Spleen (tissue), 11 donors: Measurements from ENCODE around the gene ADAP1. TPM values are rescaled to one million over a fixed set of nuclear protein-coding genes. Genes with fewer than 3 reads are reported as not detected.

Experiments used
- DNase-seq: peaks from one replicate; pipeline ENCODE4 v3.0.0-alpha.2; 2020
- H3K27ac ChIP-seq, 8 donors: fragments of 200-600 bp; sonication (generic) in 7 of 8; 1 replicate in 4 of 8; 2 replicates in 4 of 8; pipeline versions ENCODE4 v1.5.0 to v1.8.0; 2016 to 2021; ENCODE audit warnings: inconsistent platforms in 4 of 8, mild to moderate bottlenecking in 4 of 8, moderate library complexity in 1 of 8
- H3K27me3 ChIP-seq, 7 donors: fragments of 200-600 bp; sonication (generic) in 6 of 7; replicated peaks in 1 of 7; 1 replicate in 4 of 7; 2 replicates in 3 of 7; pipeline versions ENCODE4 v1.5.0 to v1.8.0; 2016 to 2021; ENCODE audit warnings: inconsistent platforms in 3 of 7, mild to moderate bottlenecking in 1 of 7
- H3K36me3 ChIP-seq, 6 donors: fragments of 200-600 bp; sonication (generic) in 5 of 6; 1 replicate in 4 of 6; 2 replicates in 2 of 6; pipeline versions ENCODE4 v1.5.0 to v1.8.0; 2016 to 2021; ENCODE audit warnings: inconsistent platforms in 2 of 6
- H3K4me1 ChIP-seq, 6 donors: fragments of 200-600 bp; sonication (generic) in 5 of 6; 1 replicate in 3 of 6; 2 replicates in 3 of 6; pipeline versions ENCODE4 v1.5.0 to v1.8.0; 2016 to 2021; ENCODE audit warnings: inconsistent platforms in 3 of 6
- H3K4me3 ChIP-seq, 8 donors: fragments of 200-600 bp; sonication (generic) in 7 of 8; 1 replicate in 4 of 8; 2 replicates in 4 of 8; pipeline versions ENCODE4 v1.5.0 to v1.8.0; 2016 to 2021; ENCODE audit warnings: inconsistent platforms in 4 of 8, mild to moderate bottlenecking in 4 of 8, moderate library complexity in 2 of 8
- H3K9me3 ChIP-seq, 8 donors: fragments of 200-600 bp; sonication (generic) in 7 of 8; 1 replicate in 4 of 8; 2 replicates in 4 of 8; pipeline versions ENCODE4 v1.5.0 to v1.8.0; 2016 to 2021; ENCODE audit warnings: inconsistent platforms in 4 of 8
- CTCF ChIP-seq, 11 experiments: fragments of 200-600 bp in 7 of 11; fragments of 450-650 bp in 4 of 11; sonication (generic) in 4 of 11; IDR thresholded peaks in 8 of 11; conservative IDR thresholded peaks in 3 of 11; 1 replicate in 7 of 11; 2 replicates in 4 of 11; pipeline versions ENCODE4 v1.4.0 to v1.8.0; 2016 to 2021; ENCODE audit warnings: antibody characterized with exemption in 11 of 11, inconsistent platforms in 4 of 11, mild to moderate bottlenecking in 1 of 11
- POLR2A ChIP-seq, 3 donors: fragments of 450-650 bp; IDR thresholded peaks; one replicate each; pipeline ENCODE4 v1.5.1; 2017; ENCODE audit warnings: antibody characterized with exemption in 3 of 3, mild to moderate bottlenecking in 1 of 3
- POLR2AphosphoS5 ChIP-seq, 3 donors: sonication (generic); formaldehyde crosslinking; IDR thresholded peaks; one replicate each; pipeline ENCODE4 v1.5.1; 2017; ENCODE audit warnings: antibody characterized with exemption in 3 of 3
- WGBS, 5 donors: extraction: QIAGEN DNeasy Blood & Tissue Kit in 3 of 5; methylation state at CpG; one replicate each; pipeline versions ENCODE4 v1.1.5 to v1.1.7; 2013 to 2018; 5-methylcytosine and 5-hydroxymethylcytosine counted together
- intact Hi-C: fragments of 100-400 bp; cut with DNase I; formaldehyde crosslinking; loops from one replicate; pipeline ENCODE4 v1.15.0; 2023; ENCODE audit warnings: low total_unique reads
- polyA plus RNA-seq, 3 donors: library from polyadenylated mRNA; stranded (reverse); fragments of 200-250 nt; gene quantifications; one replicate each; pipeline ENCODE4 v1.2.1, GENCODE V29; 2013
- total RNA-seq, 7 donors: library from RNA; depleted of rRNA in 3 of 7; stranded (reverse); fragments of >200 nt in 3 of 7; fragmentation: NEBNext Ultra II Directional in 4 of 7; extraction: Animal tissue kit (Norgen Biotek cat#: 25700) in 4 of 7; gene quantifications; one replicate each; pipeline versions ENCODE4 v1.1.0 to v1.2.1, GENCODE V29; 2016 to 2021
- donor health status: healthy with polysubstance abuse.
- donor health status: DM: no; HTN: no; CAD: no; lungs with moderate emphysema.
- donor health status: DM: no; HTN: no; CAD: no.
- donor health status: Bipolar disorder and iron deficiency.
- donor health status: healthy.
- donor health status: DM: no; HTN: no; CAD: no.
- donor health status: DM: yes; HTN: yes; CAD: no.

Gene ADAP1
- total and polyA plus RNA-seq, 10 donors, result 8.7 to 38.6 (median 22.7) TPM

GRCh38 chr7:983616-984071 is 29.2 kb upstream of the ADAP1 start:
- intact Hi-C loops, result no loop called here
- no peak for TF ChIP-seq POLR2AphosphoS5 (IDR thresholded peaks at IDR 0.05)
- TF ChIP-seq POLR2A (IDR thresholded peaks at IDR 0.05), result no peak
- TF ChIP-seq CTCF (IDR thresholded peaks at IDR 0.05 in 8 of 11, conservative IDR thresholded peaks at IDR 0.05 in 3 of 11), result no peak
- 87 to 95% (median 91%) methylated on average over 4 to 20 of the region's 20 CpGs for WGBS, 5 donors
- Histone ChIP-seq H3K4me1 (peaks cover 0 to 31% (median 17%) of the 10 kb centered on the region in 6 donors), H3K36me3 (no peaks in the 10 kb centered on the region), H3K27ac (no peak overlapping the region), H3K27me3 (peaks cover 0 to 65% (median 30%) of the 10 kb centered on the region in 7 donors), H3K9me3 (no peaks in the 10 kb centered on the region), H3K4me3 (no peak overlapping the region)
- DNase-seq, result no peak

GRCh38 chr7:983004-983615 is 28.6 kb upstream of the ADAP1 start, which contains the start of gene CYP2W1:
Gene CYP2W1 (plus strand): TSS chr7:983181. CDS start chr7:983212, 31 bp downstream.
- peaks cover 0 to 26% (median 12%) of the 10 kb centered on the region in 6 donors for H3K4me1 ChIP-seq
- DNase-seq, result no peak
- H3K27ac ChIP-seq, result no peak within 1 kb of the TSS
- TF ChIP-seq POLR2AphosphoS5 (IDR thresholded peaks at IDR 0.05), result no peak
- WGBS, 5 donors, result 73 to 82% (median 81%) methylated on average over 13 to 34 of the region's 34 CpGs
- peaks cover 0 to 59% (median 25%) of the 10 kb centered on the region in 7 donors for H3K27me3 ChIP-seq
- no peaks in the 10 kb centered on the region for H3K9me3 ChIP-seq
- H3K4me3 ChIP-seq, result no peak within 1 kb of the TSS
- intact Hi-C loops, result no loop called here
- H3K36me3 ChIP-seq, result no peaks in the 10 kb centered on the region

GRCh38 chr7:982511-983003 is 28.1 kb upstream of the ADAP1 start:
- no peak overlapping the region for H3K27ac ChIP-seq
- H3K4me1 ChIP-seq, result peaks cover 0 to 26% (median 9%) of the 10 kb centered on the region in 6 donors
- no peak for DNase-seq
- 58 to 100% (median 79%) methylated on average over 1 to 10 of the region's 10 CpGs for WGBS, 5 donors
- TF ChIP-seq POLR2AphosphoS5 (IDR thresholded peaks at IDR 0.05) (no peak), CTCF (IDR thresholded peaks at IDR 0.05 in 8 of 11, conservative IDR thresholded peaks at IDR 0.05 in 3 of 11) (no peak), POLR2A (IDR thresholded peaks at IDR 0.05) (no peak)
- peaks cover 0 to 54% (median 21%) of the 10 kb centered on the region in 7 donors for H3K27me3 ChIP-seq
- H3K4me3 ChIP-seq, result no peak overlapping the region
- no peaks in the 10 kb centered on the region for H3K36me3 ChIP-seq
- no peaks in the 10 kb centered on the region for H3K9me3 ChIP-seq
- intact Hi-C loops, result no loop called here

- Histone ChIP-seq H3K36me3 (no peaks in the 10 kb centered on the region), H3K4me1 (peaks cover 0 to 24% (median 6%) of the 10 kb centered on the region in 6 donors), H3K4me3 (no peak overlapping the region), H3K9me3 (no peaks in the 10 kb centered on the region), H3K27ac (no peak overlapping the region), H3K27me3 (peaks cover 0 to 48% (median 15%) of the 10 kb centered on the region in 7 donors)
- no peak for DNase-seq
- TF ChIP-seq POLR2AphosphoS5 (IDR thresholded peaks at IDR 0.05) (no peak), CTCF (IDR thresholded peaks at IDR 0.05 in 8 of 11, conservative IDR thresholded peaks at IDR 0.05 in 3 of 11) (no peak), POLR2A (IDR thresholded peaks at IDR 0.05) (no peak)
- WGBS, 5 donors, result 76 to 91% (median 87%) methylated on average over 10 to 19 of the region's 19 CpGs
- intact Hi-C loops, result no loop called here
Measured at GRCh38 chr7:981793-982510, 27.5 kb upstream of the ADAP1 start.
